GM23248 (cell line): ENCODE results near the gene ERFL.

Source experiments
- EZH2 ChIP-seq: fragments of 200-600 bp; sonication (generic); IDR thresholded peaks from 2 replicates; pipeline ENCODE4 v1.6.1; 2018; ENCODE audit warnings: antibody characterized with exemption, mild to moderate bottlenecking; ENCODE audit not compliant: insufficient read depth, poor library complexity, severe bottlenecking
- EZH2phosphoT487 ChIP-seq: fragments of 200-600 bp; sonication (generic); IDR thresholded peaks from 2 replicates; pipeline ENCODE4 v1.6.1; 2018; ENCODE audit warnings: antibody characterized with exemption, moderate library complexity, mild to moderate bottlenecking, low read depth; ENCODE audit not compliant: insufficient read depth

DNA sequence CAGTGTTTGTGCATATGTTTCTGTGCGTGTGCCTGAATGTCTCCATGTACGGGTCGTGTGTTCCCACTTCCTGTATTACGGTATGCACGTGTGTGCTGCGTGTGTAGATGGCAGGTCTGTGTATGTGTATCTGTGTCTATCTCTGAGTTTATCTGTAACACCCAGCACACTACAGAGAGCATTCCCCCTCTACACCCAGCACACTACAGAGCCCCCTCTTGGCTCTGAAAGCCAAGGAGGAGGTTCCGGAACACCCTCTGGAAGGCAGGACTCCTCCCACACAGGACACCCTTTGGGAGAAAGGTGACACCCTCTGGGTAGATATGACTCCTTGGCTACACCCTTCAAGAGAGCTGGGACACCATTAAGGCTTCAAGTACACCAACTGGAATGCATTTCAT is 2.1 kb upstream of the ERFL start:
- no peak for TF ChIP-seq EZH2phosphoT487
- no peak for TF ChIP-seq EZH2
